ENCODE measurements around the gene JAZF1. TPM values are rescaled to one million over a fixed set of nuclear protein-coding genes. Genes with fewer than 3 reads are reported as not detected.

JAZF1 gene
- polyA plus RNA-seq, 3 donors, result 12.1 to 18.1 (median 17.2) TPM

DNA sequence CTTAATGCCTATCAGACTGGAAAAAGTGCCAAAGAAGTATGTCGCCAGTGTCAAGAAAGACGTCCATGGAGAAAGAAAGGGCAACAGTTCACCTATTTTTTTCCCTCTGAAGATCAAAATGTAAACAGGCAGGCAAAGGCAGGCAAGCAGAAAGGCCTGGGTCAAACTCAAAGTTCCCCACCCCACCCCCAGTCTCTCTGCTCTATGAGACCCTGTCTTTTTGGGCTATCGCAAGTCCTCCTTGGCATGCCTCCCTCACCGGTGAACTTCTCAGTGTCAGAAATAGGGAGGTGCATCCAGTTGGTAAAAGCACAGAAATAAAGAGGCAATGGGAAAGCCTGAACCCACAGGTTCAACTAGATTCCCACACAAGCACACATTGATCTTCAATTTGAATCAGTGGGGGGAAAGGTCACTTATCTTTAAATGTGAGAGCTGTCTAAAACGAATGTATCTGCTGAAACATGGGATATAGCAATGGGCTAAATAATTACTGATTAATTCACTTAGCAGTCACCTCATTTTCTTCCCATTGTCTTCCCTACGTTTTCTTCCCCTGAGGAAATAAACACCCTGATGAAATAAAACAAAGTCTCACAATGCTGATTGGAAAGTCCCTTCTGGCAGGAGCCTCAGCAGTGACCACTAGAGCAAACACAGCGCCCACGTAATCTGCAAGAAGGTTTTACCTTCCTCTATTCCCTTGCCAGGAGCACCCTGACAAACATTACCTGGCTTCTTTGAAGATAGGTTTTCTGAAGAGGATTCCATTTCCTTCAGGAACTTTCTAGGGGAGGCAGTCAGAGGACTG lies 31.1 kb downstream of the JAZF1 start:
- peak overlapping the region in 1 of 2 donors; percentile 6 for H3K27ac ChIP-seq (ENCODE audit: low read depth in 1 of 2, low read length in 2 of 2)
- H3K27ac Mint-ChIP-seq, result peak overlapping the region in 4 of 7 donors; percentile 56 to 77 (median 74)

DNA sequence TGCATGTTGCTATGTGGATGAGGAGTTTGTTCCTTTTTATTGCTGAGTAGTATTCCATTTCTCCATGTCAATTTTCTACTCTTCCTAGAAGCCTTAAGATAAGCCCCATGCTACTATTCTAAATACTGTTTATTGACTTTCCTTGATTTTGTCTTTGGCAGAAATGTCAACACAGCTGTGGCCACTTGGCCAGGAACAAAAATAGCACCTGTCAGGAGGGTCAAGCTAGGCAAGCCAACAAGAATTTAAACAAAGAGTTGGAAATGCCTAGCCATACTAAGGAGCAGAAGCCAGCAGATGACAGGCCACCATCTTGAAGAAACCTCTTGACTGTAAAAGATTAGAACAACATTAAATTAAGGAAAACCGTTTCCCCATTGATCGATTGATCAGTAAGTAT lies 34.7 kb downstream of the JAZF1 start:
- H3K27ac Mint-ChIP-seq, result no peak overlapping the region
- no CpG with 5 or more reads among the region's 2 CpGs for WGBS (ENCODE audit: insufficient coverage)
- H3K4me3 Mint-ChIP-seq, result no peak overlapping the region
- Histone ChIP-seq H3K79me2 (ENCODE audit: insufficient read depth, low read length) (peaks cover 79% of the 10 kb centered on the region), H3K9ac (ENCODE audit: insufficient read depth, low read length, poor library complexity, severe bottlenecking) (no peak overlapping the region), H3K27ac (ENCODE audit: low read depth in 1 of 2, low read length in 2 of 2) (no peak overlapping the region), H3K4me2 (replicated peaks; ENCODE audit: extremely low read depth, low read length, poor library complexity, severe bottlenecking) (no peak overlapping the region), H3K27me3 (ENCODE audit: control insufficient read depth in 2 of 2, insufficient read depth in 2 of 2, low read length in 2 of 2) (no peaks in the 10 kb centered on the region), H3K4me1 (ENCODE audit: control insufficient read depth in 1 of 2, insufficient read depth in 2 of 2, low read length in 2 of 2) (no peaks in the 10 kb centered on the region), H4K20me1 (ENCODE audit: insufficient read depth, low read length) (peaks cover 33% of the 10 kb centered on the region), H3K9me3 (replicated peaks in 1 of 2; ENCODE audit: control insufficient read depth in 1 of 2, insufficient read depth in 1 of 2, low read length in 2 of 2) (no peaks in the 10 kb centered on the region), H3K36me3 (replicated peaks in 1 of 2; ENCODE audit: control insufficient read depth in 1 of 2, insufficient read depth in 2 of 2, low read length in 2 of 2) (peaks cover 0 to 24% of the 10 kb centered on the region in 2 donors), H2AFZ (ENCODE audit: insufficient read depth, low read depth, low read length, poor library complexity, severe bottlenecking) (no peak overlapping the region), H3K4me3 (replicated peaks in 1 of 3; ENCODE audit: low read depth in 2 of 3, low read length in 3 of 3) (no peak overlapping the region)
- H3K27me3 Mint-ChIP-seq (ENCODE audit: low read depth in 3 of 3), result peaks cover 0 to 2% (median 0%) of the 10 kb centered on the region in 3 donors
- TF ChIP-seq, protein P1, sequence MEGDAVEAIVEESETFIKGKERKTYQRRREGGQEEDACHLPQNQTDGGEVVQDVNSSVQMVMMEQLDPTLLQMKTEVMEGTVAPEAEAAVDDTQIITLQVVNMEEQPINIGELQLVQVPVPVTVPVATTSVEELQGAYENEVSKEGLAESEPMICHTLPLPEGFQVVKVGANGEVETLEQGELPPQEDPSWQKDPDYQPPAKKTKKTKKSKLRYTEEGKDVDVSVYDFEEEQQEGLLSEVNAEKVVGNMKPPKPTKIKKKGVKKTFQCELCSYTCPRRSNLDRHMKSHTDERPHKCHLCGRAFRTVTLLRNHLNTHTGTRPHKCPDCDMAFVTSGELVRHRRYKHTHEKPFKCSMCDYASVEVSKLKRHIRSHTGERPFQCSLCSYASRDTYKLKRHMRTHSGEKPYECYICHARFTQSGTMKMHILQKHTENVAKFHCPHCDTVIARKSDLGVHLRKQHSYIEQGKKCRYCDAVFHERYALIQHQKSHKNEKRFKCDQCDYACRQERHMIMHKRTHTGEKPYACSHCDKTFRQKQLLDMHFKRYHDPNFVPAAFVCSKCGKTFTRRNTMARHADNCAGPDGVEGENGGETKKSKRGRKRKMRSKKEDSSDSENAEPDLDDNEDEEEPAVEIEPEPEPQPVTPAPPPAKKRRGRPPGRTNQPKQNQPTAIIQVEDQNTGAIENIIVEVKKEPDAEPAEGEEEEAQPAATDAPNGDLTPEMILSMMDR (IDR thresholded peaks at IDR 0.05), result no peak
- peaks cover 16% of the 10 kb centered on the region for H3K4me1 Mint-ChIP-seq
- DNase-seq, result no peak
- peaks cover 34 to 47% of the 10 kb centered on the region in 2 donors for H3K36me3 Mint-ChIP-seq
- intact Hi-C loops (cut with micrococcal nuclease), result no loop called here
- peaks cover 0 to 2% (median 0%) of the 10 kb centered on the region in 7 donors for H3K9me3 Mint-ChIP-seq

More for the DNA sequence above, 31.1 kb downstream of the JAZF1 start:
- Histone ChIP-seq H3K9ac (ENCODE audit: insufficient read depth, low read length, poor library complexity, severe bottlenecking) (no peak overlapping the region), H3K4me3 (replicated peaks in 1 of 3; ENCODE audit: low read depth in 2 of 3, low read length in 3 of 3) (no peak overlapping the region), H4K20me1 (ENCODE audit: insufficient read depth, low read length) (peaks cover 10% of the 10 kb centered on the region), H3K27me3 (ENCODE audit: control insufficient read depth in 2 of 2, insufficient read depth in 2 of 2, low read length in 2 of 2) (no peaks in the 10 kb centered on the region), H3K79me2 (ENCODE audit: insufficient read depth, low read length) (peaks cover 85% of the 10 kb centered on the region), H3K4me1 (ENCODE audit: control insufficient read depth in 1 of 2, insufficient read depth in 2 of 2, low read length in 2 of 2) (peaks cover 30 to 33% of the 10 kb centered on the region in 2 donors), H3K36me3 (replicated peaks in 1 of 2; ENCODE audit: control insufficient read depth in 1 of 2, insufficient read depth in 2 of 2, low read length in 2 of 2) (peaks cover 0 to 24% of the 10 kb centered on the region in 2 donors), H2AFZ (ENCODE audit: insufficient read depth, low read depth, low read length, poor library complexity, severe bottlenecking) (no peak overlapping the region), H3K4me2 (replicated peaks; ENCODE audit: extremely low read depth, low read length, poor library complexity, severe bottlenecking) (no peak overlapping the region), H3K9me3 (replicated peaks in 1 of 2; ENCODE audit: control insufficient read depth in 1 of 2, insufficient read depth in 1 of 2, low read length in 2 of 2) (no peaks in the 10 kb centered on the region)
- H3K9me3 Mint-ChIP-seq, result peaks cover 0 to 2% (median 0%) of the 10 kb centered on the region in 7 donors
- intact Hi-C loops (cut with micrococcal nuclease), result loop anchor here in 1 of 2 donors (10.0 kb wide), 2 partner anchors 85 to 535 kb away; no protein-coding TSS in a partner anchor
- 90% methylated on average over 3 of the region's 8 CpGs for WGBS (ENCODE audit: insufficient coverage)
- TF ChIP-seq, protein P1 (IDR thresholded peaks at IDR 0.05), result no peak
- DNase-seq, result peak in 1 of 3 donors; percentile 55
- peaks cover 31% of the 10 kb centered on the region for H3K4me1 Mint-ChIP-seq
- H3K27me3 Mint-ChIP-seq (ENCODE audit: low read depth in 3 of 3), result no peaks in the 10 kb centered on the region
- H3K4me3 Mint-ChIP-seq, result no peak overlapping the region
- peaks cover 22 to 37% of the 10 kb centered on the region in 2 donors for H3K36me3 Mint-ChIP-seq
